Sigmoid colon (tissue), 7 donors: ENCODE measurements around the gene TP53BP2. TPM values are rescaled to one million over a fixed set of nuclear protein-coding genes. Genes with fewer than 3 reads are reported as not detected.

ENCODE experiments used
- DNase-seq: peaks from one replicate; pipeline ENCODE4 v3.0.0-alpha.2; 2019
- H3K27ac ChIP-seq, 4 donors: fragments of 200-600 bp; sonication (generic); one replicate each; pipeline ENCODE4 v1.5.1; 2016 to 2019; ENCODE audit warnings: mild to moderate bottlenecking in 1 of 4
- H3K27me3 ChIP-seq, 3 donors: fragments of 200-600 bp; sonication (generic); one replicate each; pipeline ENCODE4 v1.5.1; 2019; ENCODE audit warnings: mild to moderate bottlenecking in 1 of 3
- H3K36me3 ChIP-seq, 4 donors: fragments of 200-600 bp; sonication (generic); one replicate each; pipeline ENCODE4 v1.5.1; 2016 to 2019
- H3K4me1 ChIP-seq, 4 donors: fragments of 200-600 bp; sonication (generic); one replicate each; pipeline ENCODE4 v1.5.1; 2017 to 2019
- H3K4me3 ChIP-seq, 4 donors: fragments of 200-600 bp; sonication (generic); one replicate each; pipeline ENCODE4 v1.5.1; 2017 to 2019; ENCODE audit warnings: mild to moderate bottlenecking in 2 of 4, moderate library complexity in 1 of 4
- H3K9me3 ChIP-seq, 4 donors: fragments of 200-600 bp in 3 of 4; sonication (generic) in 3 of 4; one replicate each; pipeline versions ENCODE4 v1.5.1 to v1.6.1; 2013 to 2019
- CTCF ChIP-seq, 4 experiments: fragments of 450-650 bp in 3 of 4; fragments of 200-600 bp in 1 of 4; IDR thresholded peaks; one replicate each; pipeline ENCODE4 v1.5.1; 2016 to 2019; ENCODE audit warnings: antibody characterized with exemption in 4 of 4, mild to moderate bottlenecking in 3 of 4, moderate library complexity in 2 of 4
- EP300 ChIP-seq, 4 donors: sonication (generic); formaldehyde crosslinking; IDR thresholded peaks; one replicate each; pipeline ENCODE4 v1.6.1; 2017; ENCODE audit warnings: antibody characterized with exemption in 4 of 4
- POLR2A ChIP-seq, 2 donors: fragments of 450-650 bp; IDR thresholded peaks; one replicate each; pipeline ENCODE4 v1.6.1; 2016; ENCODE audit warnings: antibody characterized with exemption in 2 of 2, mild to moderate bottlenecking in 2 of 2, moderate library complexity in 2 of 2
- POLR2AphosphoS5 ChIP-seq, 4 donors: sonication (generic); formaldehyde crosslinking; IDR thresholded peaks; one replicate each; pipeline ENCODE4 v1.6.1; 2017; ENCODE audit warnings: antibody characterized with exemption in 4 of 4
- WGBS, 2 donors: extraction: QIAGEN DNeasy Blood & Tissue Kit; methylation state at CpG; one replicate each; pipeline ENCODE4 v1.1.7; 2013; 5-methylcytosine and 5-hydroxymethylcytosine counted together
- intact Hi-C: fragments of 100-400 bp; cut with DNase I; formaldehyde crosslinking; loops from one replicate; pipeline ENCODE4 v1.15.1; 2023
- polyA plus RNA-seq, 3 donors: library from polyadenylated mRNA; stranded (reverse); fragments of 200-250 nt; gene quantifications; one replicate each; pipeline ENCODE4 v1.2.3, GENCODE V29; 2013
- total RNA-seq, 4 donors: library from RNA; depleted of rRNA; stranded (reverse); fragments of >200 nt; gene quantifications; one replicate each; pipeline ENCODE4 v1.1.0, GENCODE V29; 2016
- donor health status: healthy with polysubstance abuse.
- donor health status: Bipolar disorder and iron deficiency.
- donor health status: healthy.

TP53BP2 gene
- total and polyA plus RNA-seq, 7 donors, result 10.2 to 28.5 (median 24.6) TPM

DNA sequence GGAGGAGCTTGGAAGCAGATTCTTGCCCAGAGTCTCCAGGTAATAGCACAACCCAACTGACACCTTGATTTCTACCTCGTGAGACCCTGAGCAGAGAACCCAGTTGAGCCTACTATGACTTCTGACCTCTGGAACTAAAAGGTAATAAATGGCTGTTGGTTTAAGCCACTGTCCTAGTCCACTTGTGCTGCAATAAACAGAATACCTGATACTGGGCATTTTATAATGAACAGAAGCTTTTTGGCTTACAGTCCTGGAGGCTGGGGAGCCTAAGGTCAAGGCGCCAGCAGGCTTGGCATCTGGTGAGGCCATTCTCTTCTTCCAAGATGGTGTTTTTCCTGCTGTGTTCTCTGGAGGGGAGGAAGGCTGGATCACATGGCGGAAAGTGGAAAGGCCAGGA, 39.9 kb upstream of the TP53BP2 start:
- no peaks in the 10 kb centered on the region for H3K4me1 ChIP-seq
- no peak overlapping the region for H3K27ac ChIP-seq
- H3K36me3 ChIP-seq, result no peaks in the 10 kb centered on the region
- no peaks in the 10 kb centered on the region for H3K27me3 ChIP-seq
- no peak overlapping the region for H3K4me3 ChIP-seq
- no peaks in the 10 kb centered on the region for H3K9me3 ChIP-seq
- DNase-seq, result no peak
- WGBS, 2 donors, result 95 to 98% methylated on average over 3 of the region's 3 CpGs
- intact Hi-C loops, result no loop called here
- TF ChIP-seq POLR2A (IDR thresholded peaks at IDR 0.05), result no peak
- no peak for TF ChIP-seq EP300 (IDR thresholded peaks at IDR 0.05)
- no peak for TF ChIP-seq CTCF (IDR thresholded peaks at IDR 0.05)
- TF ChIP-seq POLR2AphosphoS5 (IDR thresholded peaks at IDR 0.05), result no peak

DNA sequence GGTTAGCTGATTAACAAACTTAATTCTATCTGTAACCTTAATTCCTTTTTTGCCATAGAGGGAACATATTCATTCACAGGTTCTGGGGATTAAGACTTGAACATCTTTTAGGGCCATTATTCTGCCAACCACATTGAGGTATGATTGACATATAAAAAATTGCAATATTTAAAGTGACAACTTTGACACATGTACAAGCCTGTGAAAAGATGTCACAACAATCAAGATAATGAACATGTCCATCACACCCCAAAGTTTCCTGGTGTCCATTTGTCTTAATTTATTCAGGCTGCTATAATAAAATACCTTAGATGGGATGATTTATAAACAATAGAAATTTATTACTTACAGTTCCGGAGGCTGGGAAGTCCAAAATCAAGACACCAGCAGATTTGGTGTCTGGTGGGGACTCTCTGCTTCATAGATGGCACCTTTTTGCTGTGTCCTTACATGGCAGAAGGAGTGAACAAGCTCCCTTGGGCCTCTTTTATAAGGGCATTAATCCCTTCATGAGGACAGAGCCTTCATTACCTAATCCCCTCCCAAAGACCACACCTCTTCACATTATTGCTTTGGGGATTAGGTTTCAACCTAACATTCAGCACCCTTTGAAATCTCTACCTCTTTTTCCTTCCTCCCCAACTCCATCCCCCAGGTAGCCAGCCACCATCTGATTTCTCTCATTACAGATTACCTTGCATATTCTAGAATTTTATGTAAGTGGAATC, 33.0 kb upstream of the TP53BP2 start:
- H3K4me3 ChIP-seq, result no peak overlapping the region
- intact Hi-C loops, result no loop called here
- no peaks in the 10 kb centered on the region for H3K4me1 ChIP-seq
- H3K27ac ChIP-seq, result no peak overlapping the region
- no peaks in the 10 kb centered on the region for H3K27me3 ChIP-seq
- H3K36me3 ChIP-seq, result no peaks in the 10 kb centered on the region
- no peaks in the 10 kb centered on the region for H3K9me3 ChIP-seq
- DNase-seq, result no peak
- WGBS, 2 donors, result 90 to 94% methylated on average over 1 of the region's 1 CpG
- TF ChIP-seq POLR2A (IDR thresholded peaks at IDR 0.05), result no peak
- TF ChIP-seq POLR2AphosphoS5 (IDR thresholded peaks at IDR 0.05), result no peak
- TF ChIP-seq EP300 (IDR thresholded peaks at IDR 0.05), result no peak
- TF ChIP-seq CTCF (IDR thresholded peaks at IDR 0.05), result no peak

GRCh38 chr1:223877804-223878203, 32.1 kb upstream of the TP53BP2 start:
- Histone ChIP-seq H3K9me3 (no peaks in the 10 kb centered on the region), H3K4me1 (peaks cover 0 to 2% (median 0%) of the 10 kb centered on the region in 4 donors), H3K27me3 (no peaks in the 10 kb centered on the region), H3K36me3 (no peaks in the 10 kb centered on the region), H3K4me3 (no peak overlapping the region), H3K27ac (no peak overlapping the region)
- intact Hi-C loops, result no loop called here
- TF ChIP-seq POLR2AphosphoS5 (IDR thresholded peaks at IDR 0.05) (no peak), POLR2A (IDR thresholded peaks at IDR 0.05) (no peak), EP300 (IDR thresholded peaks at IDR 0.05) (no peak), CTCF (IDR thresholded peaks at IDR 0.05) (no peak)
- no peak for DNase-seq
- 70 to 75% methylated on average over 3 of the region's 3 CpGs for WGBS, 2 donors

- no peak overlapping the region for H3K4me3 ChIP-seq
- H3K36me3 ChIP-seq, result no peaks in the 10 kb centered on the region
- DNase-seq, result no peak
- H3K4me1 ChIP-seq, result peaks cover 0 to 8% (median 0%) of the 10 kb centered on the region in 4 donors
- H3K9me3 ChIP-seq, result no peaks in the 10 kb centered on the region
- TF ChIP-seq CTCF (IDR thresholded peaks at IDR 0.05) (no peak), POLR2AphosphoS5 (IDR thresholded peaks at IDR 0.05) (no peak), EP300 (IDR thresholded peaks at IDR 0.05) (no peak), POLR2A (IDR thresholded peaks at IDR 0.05) (no peak)
- WGBS, 2 donors, result 73 to 85% methylated on average over 6 of the region's 6 CpGs
- H3K27me3 ChIP-seq, result no peaks in the 10 kb centered on the region
- no peak overlapping the region for H3K27ac ChIP-seq
- intact Hi-C loops, result no loop called here
These were observed 30.8 kb upstream of the TP53BP2 start for GRCh38 chr1:223876590-223876989.

DNA sequence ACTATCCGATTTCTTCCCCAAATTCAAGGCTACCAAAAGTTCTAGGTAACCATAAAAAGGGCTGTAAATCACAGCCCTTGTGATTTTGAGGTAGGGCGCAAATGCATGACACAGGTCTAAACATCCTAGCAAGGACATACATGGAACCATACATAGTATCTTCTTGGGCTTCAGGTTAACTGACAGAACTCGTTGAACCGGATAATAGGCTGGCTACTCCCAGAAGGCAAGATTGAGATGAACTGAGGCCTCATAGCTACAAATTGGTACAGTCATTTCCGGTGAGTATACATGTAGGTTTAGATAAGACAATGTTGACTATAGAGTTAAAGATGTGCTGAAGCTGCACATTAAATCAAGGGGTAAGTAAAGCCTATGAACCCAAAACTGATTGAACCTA, 27.3 kb upstream of the TP53BP2 start:
- TF ChIP-seq CTCF (IDR thresholded peaks at IDR 0.05) (no peak), POLR2AphosphoS5 (IDR thresholded peaks at IDR 0.05) (no peak), EP300 (IDR thresholded peaks at IDR 0.05) (no peak), POLR2A (IDR thresholded peaks at IDR 0.05) (no peak)
- DNase-seq, result no peak
- 71 to 82% methylated on average over 5 of the region's 5 CpGs for WGBS, 2 donors
- Histone ChIP-seq H3K27ac (no peak overlapping the region), H3K9me3 (no peaks in the 10 kb centered on the region), H3K27me3 (no peaks in the 10 kb centered on the region), H3K4me3 (no peak overlapping the region), H3K36me3 (no peaks in the 10 kb centered on the region), H3K4me1 (peaks cover 0 to 8% (median 0%) of the 10 kb centered on the region in 4 donors)
- intact Hi-C loops, result no loop called here
